GM10847 (cell line): ENCODE results near the gene C10orf71.

Source experiments
- POLR2A ChIP-seq: IDR thresholded peaks from 2 replicates; pipeline ENCODE4 v1.6.1; 2011; ENCODE audit not compliant: insufficient read length; ENCODE audit errors: extremely low read depth

C10orf71 gene

GRCh38 chr10:49364747-49365146 is 65.8 kb downstream of the C10orf71 start:
- TF ChIP-seq POLR2A = no peak

DNA sequence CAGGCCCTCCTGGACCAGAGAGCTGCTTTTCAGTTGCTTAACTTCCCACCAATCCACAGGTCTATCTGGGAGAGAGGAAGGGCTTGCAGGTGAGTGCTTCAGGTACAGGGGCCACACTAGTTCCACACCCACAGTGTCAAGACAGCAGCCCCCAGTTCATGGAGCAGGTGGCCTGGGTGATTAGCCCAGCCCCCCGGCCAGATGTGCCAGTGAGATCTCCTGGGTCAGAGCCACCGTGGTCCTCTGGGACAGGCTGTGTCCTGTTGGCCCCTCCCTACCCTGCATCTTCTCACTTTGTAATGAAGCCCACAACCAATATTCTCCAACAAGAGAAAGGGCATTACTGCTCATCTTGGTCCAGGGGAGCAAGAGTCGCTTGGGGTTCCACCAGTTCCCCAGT is 66.3 kb downstream of the C10orf71 start:
- TF ChIP-seq POLR2A = no peak

DNA sequence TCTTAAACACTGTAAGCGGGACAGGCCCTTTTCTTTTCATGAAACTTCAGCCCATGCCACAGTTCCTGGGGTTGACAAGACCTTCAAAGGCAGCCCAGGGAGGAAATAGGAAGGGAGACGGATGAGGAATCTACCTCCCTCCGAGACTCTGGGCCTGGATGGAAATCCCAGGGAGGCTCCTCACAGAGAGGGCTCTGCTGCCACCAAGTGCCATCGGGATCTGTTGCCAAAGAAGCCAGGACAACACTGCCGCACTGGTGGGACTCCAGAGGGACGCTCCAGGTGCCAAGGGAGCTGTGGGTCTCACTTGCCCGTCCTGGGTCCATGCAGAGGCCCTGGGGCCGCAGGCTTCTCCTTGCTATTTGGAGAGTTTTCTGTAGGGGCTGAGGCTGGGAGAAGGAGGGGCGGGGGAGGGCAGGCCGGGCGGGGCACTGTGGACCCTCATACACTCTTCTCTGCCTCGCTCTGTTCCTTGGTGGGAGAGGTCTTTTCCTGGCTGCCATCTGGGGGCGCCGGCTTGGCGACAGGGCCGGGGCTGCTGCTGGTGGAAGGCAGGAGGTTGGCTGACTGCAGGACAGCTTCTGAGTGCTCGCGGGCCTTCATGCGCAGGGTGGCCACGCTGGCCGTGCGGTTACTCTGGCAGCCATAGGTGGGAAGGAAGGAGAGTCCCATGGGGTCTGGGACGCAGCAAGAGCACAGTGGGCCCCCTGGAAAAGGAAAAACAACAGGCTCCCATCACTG is 66.9 kb downstream of the C10orf71 start:
- no peak for TF ChIP-seq POLR2A

- no peak for TF ChIP-seq POLR2A
These were observed 67.5 kb downstream of the C10orf71 start for GRCh38 chr10:49366460-49366859.

DNA sequence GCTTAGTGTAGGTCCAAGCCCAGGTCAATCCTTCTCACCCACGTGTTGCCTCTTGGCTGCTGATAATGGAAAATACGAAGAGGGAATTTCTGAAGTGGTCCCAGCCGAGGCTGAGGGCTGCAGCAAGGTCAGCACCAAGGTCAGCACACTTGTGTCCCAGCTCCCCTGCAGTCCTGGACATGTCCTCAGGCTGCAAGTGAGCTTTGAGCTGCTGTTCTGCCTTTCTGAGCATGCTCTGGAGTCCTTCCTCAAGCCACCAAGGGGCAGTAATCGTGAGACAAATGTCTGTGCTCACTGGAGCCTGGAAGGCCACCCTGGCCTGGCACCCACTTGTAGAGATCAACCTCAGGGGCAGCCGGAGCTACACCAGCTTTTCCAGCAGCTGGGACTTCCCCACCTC is 68.6 kb downstream of the C10orf71 start:
- TF ChIP-seq POLR2A = no peak

DNA sequence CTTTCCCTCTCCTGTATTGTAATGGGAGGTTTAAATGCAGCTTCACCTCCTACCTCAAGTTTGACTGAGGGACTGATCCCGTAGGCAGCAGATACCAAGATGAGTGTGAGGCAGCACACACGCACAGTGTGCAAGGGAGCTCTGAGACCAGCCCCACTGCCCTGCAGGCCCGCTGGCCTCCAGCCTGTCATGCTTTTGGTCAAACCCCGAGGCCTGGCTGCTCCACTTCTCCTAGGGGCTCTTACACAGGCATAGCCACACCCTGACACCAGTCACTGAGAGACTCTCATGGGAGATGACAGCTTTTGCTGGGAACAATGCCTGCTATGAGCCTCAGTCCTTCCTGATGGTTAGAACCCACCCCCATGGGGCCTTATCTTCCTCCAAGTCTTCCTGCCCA is 69.3 kb downstream of the C10orf71 start:
- TF ChIP-seq POLR2A = no peak

DNA sequence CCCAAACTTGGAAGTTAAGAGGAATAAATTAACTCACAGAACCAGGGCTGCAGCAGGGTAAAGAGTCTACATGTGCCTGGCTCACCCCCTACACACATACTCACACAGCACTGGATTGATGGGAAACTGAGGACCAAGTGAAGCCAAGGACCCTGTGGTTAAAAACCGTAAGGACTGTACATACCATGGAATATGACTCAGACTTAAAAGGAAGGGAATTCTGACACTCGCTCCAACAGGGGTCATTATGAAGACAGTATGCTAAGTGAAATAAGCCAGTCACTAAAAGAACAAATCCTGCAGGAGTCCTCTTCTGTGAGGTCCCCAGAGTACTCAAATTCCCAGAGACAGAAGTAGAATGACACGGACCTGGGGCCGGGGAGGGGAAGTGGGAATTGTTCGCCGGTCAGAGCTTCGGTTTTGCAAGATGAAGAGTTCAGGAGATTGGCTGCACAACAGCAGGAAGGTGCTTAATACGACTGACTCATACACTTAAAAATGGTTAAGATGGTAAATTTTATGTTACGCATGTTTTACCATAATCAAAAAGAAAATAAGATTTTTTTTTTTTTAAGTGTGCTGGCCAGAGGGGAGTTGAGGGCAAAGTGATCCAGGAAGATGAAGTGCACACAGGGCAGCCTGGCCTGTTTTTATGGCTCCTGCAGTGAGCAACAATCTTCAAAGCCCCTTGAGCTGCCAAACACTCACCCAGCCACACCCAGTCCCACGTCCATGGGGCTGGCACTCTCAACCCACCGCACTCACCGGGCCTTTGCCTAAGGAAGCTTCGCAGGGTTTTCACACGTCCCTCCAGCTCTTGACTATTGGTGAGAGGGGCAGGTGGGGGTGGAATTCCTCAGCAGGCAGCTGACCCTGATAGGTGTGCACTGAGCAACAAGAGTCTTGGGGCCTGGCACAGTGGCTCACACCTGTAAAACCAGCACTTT is 70.5 kb downstream of the C10orf71 start:
- no peak for TF ChIP-seq POLR2A

DNA sequence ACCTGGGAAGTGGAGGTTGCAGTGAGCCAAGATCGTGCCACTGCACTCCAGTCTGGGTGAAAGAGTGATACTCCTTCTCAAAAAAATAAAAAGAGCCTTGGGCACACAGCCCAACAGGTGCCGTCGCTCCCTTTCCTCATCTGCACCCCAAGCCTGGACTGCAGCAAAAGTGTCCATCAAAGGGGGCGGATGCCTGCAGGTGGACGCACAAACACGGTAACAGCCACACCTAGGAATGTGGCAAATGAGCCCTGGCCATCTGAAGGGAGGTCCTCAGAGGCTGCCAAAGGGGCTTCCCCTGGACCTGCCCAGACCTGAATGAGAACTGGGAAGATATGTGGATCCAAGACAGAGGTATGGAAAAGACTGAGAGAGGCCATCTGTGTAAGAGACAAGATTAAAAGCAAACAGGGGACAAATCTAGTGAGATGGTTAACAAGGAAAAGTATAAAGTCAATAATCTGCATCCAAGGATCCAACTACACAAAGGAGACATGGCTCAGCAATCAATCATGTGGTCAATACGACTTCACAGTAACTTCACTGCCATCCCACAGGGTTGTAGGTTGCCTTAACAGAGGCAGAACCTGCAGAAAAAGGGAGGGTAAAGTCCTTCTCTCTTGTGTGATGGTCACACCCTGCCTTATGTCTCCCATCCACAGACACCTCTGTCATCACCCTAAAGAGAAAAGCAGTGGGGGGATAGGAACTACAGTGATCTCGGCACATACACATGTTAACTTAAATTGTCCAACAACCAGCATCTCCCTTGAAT is 71.5 kb downstream of the C10orf71 start:
- no peak for TF ChIP-seq POLR2A

DNA sequence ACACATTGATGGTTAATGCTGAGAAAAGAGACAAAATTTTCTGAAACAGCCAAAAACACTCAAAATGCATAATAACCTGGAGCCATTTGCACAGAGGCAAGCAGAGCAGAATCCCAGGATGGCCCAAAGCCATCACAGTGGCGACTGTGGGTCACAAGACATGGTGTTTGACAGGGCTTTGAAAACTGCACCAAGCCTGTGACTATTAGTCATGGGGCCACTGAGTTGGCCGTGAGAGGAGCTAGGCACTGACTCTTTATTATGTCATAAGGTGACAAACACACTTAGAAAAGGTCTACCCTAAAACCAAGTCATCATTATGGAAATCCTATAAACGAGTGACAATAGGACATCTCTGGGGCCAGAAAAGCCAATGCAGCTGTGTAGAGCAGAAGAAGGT is 73.0 kb downstream of the C10orf71 start:
- no peak for TF ChIP-seq POLR2A

DNA sequence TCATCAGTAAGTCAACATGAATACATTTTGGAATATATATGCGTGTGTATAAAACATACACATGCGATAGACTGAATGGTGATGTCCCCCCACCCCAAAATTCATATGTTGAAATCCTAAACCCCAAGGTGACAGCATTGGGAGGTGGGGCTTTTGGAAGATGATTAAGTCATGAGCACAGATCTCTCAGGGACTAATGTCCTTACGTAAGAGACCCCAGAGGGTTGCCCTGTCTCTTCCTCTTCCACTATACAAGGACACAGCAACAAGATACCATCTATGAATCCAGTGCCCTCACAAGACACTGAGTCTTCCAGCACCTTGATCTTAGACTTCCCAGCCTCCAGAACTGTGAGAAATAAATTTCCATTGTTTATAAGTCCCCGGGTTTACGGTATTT is 74.4 kb downstream of the C10orf71 start:
- no peak for TF ChIP-seq POLR2A

DNA sequence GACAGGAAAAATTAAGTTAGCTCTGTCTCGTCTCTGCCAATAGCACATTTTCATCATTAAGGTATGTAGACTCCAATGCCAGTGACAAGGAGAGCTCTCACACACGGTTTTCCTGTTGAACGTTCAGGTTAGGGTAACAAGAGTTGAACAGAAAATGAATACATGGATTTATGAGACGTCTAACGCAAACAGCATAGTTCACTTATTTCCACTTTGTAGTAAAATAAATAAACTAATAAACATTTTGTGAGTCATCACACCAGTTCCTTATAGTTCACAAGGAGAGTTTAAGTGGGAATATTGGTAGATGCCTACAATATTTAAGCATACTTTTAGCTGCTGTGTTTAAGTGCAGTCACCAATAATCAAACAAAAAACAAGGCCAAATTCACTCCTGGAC is 75.8 kb downstream of the C10orf71 start:
- TF ChIP-seq POLR2A = no peak

- no peak for TF ChIP-seq POLR2A
These were observed 76.6 kb downstream of the C10orf71 start for GRCh38 chr10:49375611-49376010.
